Endothelial cell (in vitro differentiated cells): ENCODE measurements around the gene TBC1D5. TPM values are rescaled to one million over a fixed set of nuclear protein-coding genes. Genes with fewer than 3 reads are reported as not detected.
A peak's percentile ranks its signal among the peaks of the same experiment; 100 is the strongest.

Experiments
- DNase-seq: peaks from one replicate; pipeline ENCODE4 v3.0.0; 2021; ENCODE audit warnings: low spot score
- H3K27ac Mint-ChIP-seq: one replicate; pipeline ENCODE4 v1.8.0; 2021; ENCODE audit warnings: mixed read lengths, inconsistent platforms; ENCODE audit not compliant: unreplicated experiment
- H3K27me3 Mint-ChIP-seq: one replicate; pipeline ENCODE4 v1.8.0; 2021; ENCODE audit warnings: mild to moderate bottlenecking, moderate library complexity, mixed read lengths, inconsistent platforms; ENCODE audit not compliant: unreplicated experiment
- H3K36me3 Mint-ChIP-seq: one replicate; pipeline ENCODE4 v1.8.0; 2021; ENCODE audit warnings: mild to moderate bottlenecking, low read depth, mixed read lengths, inconsistent platforms; ENCODE audit not compliant: unreplicated experiment
- H3K4me1 Mint-ChIP-seq: one replicate; pipeline ENCODE4 v1.8.0; 2021; ENCODE audit warnings: mild to moderate bottlenecking, mixed read lengths, inconsistent platforms; ENCODE audit not compliant: unreplicated experiment
- H3K4me3 Mint-ChIP-seq: one replicate; pipeline ENCODE4 v1.8.0; 2021; ENCODE audit warnings: mild to moderate bottlenecking, mixed read lengths, inconsistent platforms; ENCODE audit not compliant: unreplicated experiment
- H3K9me3 Mint-ChIP-seq: one replicate; pipeline ENCODE4 v1.8.0; 2021; ENCODE audit warnings: mixed read lengths, inconsistent platforms; ENCODE audit not compliant: unreplicated experiment
- CTCF ChIP-seq: fragments of 200-600 bp; sonication (generic); IDR thresholded peaks from one replicate; pipeline ENCODE4 v1.5.0; 2021; ENCODE audit warnings: antibody characterized with exemption; ENCODE audit not compliant: unreplicated experiment
- total RNA-seq: library from RNA; stranded (reverse); fragmentation: NEBNext Ultra II Directional; extraction: Animal tissue kit (Norgen Biotek cat#: 25700); gene quantifications from one replicate; pipeline ENCODE4 v1.2.1, GENCODE V29; 2021; ENCODE audit not compliant: unreplicated experiment

The TBC1D5 gene
- total RNA-seq, 1 donor from 2014 or later, result 48.2 TPM

DNA sequence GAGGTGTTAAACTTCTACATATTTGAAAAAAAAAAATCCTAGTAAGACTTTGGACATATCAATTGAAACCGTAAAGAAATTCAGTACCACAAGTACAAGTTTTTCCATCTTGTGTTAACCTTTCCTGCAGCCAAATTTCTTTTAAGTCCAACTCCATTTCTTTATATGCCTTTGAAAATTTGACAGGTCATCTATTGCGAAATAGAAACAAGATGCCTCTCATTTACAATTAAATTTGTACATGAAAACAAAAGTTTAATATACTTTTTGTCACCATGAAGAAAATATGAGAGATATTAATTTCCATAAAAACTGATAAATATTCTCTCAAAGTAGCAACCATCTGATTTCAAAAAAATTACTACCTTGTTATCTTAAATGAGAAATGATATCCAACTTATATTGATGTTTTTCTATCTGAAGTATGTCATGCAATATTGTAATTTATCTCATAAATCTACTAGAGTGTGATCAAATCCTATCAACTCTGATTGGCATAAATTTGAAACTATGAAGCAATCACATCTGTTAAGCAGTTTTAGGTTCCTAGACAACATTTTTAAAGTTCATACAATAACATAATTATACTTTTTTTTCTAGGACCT lies 68.2 kb downstream of the TBC1D5 start:
- TF ChIP-seq CTCF, result no peak
- H3K4me1 Mint-ChIP-seq, result peaks cover 13% of the 10 kb centered on the region
- no peak for DNase-seq
- H3K27me3 Mint-ChIP-seq, result no peaks in the 10 kb centered on the region
- H3K36me3 Mint-ChIP-seq, result no peaks in the 10 kb centered on the region
- no peak overlapping the region for H3K4me3 Mint-ChIP-seq
- H3K27ac Mint-ChIP-seq, result no peak overlapping the region
- no peaks in the 10 kb centered on the region for H3K9me3 Mint-ChIP-seq

- Mint-ChIP-seq H3K27ac (no peak overlapping the region), H3K36me3 (no peaks in the 10 kb centered on the region), H3K4me3 (no peak overlapping the region), H3K4me1 (peaks cover 13% of the 10 kb centered on the region), H3K27me3 (no peaks in the 10 kb centered on the region), H3K9me3 (no peaks in the 10 kb centered on the region)
- TF ChIP-seq CTCF, result no peak
- no peak for DNase-seq
Observed at GRCh38 chr3:17672506-17672905, 69.9 kb downstream of the TBC1D5 start.

DNA sequence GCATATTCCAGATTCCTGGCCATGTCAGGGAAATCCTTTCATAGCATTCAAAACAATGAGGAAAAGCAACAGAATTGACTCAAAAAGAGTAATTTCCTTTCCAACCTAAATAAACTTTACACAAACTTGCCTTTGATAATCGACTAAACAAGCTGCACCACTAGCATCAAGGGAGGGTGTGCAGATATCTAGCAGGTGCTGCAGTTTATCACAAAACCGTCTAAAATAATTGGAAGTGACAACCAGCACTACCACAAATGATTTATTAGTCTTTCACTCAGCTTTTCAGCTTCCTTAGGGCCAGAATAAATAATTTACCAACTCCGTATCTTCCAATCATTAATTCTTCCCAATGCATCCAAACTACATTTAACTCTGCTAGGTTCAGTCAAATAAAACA lies 71.7 kb downstream of the TBC1D5 start:
- H3K4me3 Mint-ChIP-seq, result no peak overlapping the region
- no peaks in the 10 kb centered on the region for H3K27me3 Mint-ChIP-seq
- peaks cover 13% of the 10 kb centered on the region for H3K4me1 Mint-ChIP-seq
- H3K27ac Mint-ChIP-seq, result peak overlapping the region; percentile 54
- no peaks in the 10 kb centered on the region for H3K36me3 Mint-ChIP-seq
- no peak for DNase-seq
- no peak for TF ChIP-seq CTCF
- no peaks in the 10 kb centered on the region for H3K9me3 Mint-ChIP-seq

DNA sequence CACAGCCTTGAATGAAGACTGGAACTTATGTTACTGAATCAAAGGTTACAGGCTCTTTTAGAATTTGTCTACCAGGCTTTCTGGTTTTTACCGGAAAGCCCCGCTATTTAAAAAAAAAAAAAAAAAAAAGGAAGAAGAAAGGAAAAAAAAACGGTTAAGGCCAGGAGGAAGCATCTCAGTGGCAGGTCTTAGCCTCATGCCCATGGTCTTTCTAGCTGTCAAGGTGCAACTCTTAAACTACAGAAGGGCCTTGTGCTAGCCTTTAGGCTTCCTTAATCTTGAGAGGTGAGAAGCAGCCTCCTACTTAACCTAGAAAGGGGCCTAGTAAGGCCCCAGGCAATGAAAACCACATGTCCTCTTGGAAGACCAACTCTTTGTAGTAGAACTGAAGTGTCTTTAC lies 77.5 kb downstream of the TBC1D5 start:
- Mint-ChIP-seq H3K9me3 (no peaks in the 10 kb centered on the region), H3K27ac (no peak overlapping the region), H3K4me3 (no peak overlapping the region), H3K27me3 (no peaks in the 10 kb centered on the region), H3K4me1 (no peaks in the 10 kb centered on the region), H3K36me3 (no peaks in the 10 kb centered on the region)
- no peak for TF ChIP-seq CTCF
- DNase-seq, result no peak

- no peak for TF ChIP-seq CTCF
- no peak overlapping the region for H3K4me3 Mint-ChIP-seq
- no peaks in the 10 kb centered on the region for H3K9me3 Mint-ChIP-seq
Observed at GRCh38 chr3:17656264-17656663, 86.2 kb downstream of the TBC1D5 start.

More at GRCh38 chr3:17656264-17656663, 86.2 kb downstream of the TBC1D5 start:
- H3K36me3 Mint-ChIP-seq, result no peaks in the 10 kb centered on the region
- H3K27me3 Mint-ChIP-seq, result no peaks in the 10 kb centered on the region
- H3K27ac Mint-ChIP-seq, result no peak overlapping the region
- DNase-seq, result no peak
- H3K4me1 Mint-ChIP-seq, result peaks cover 4% of the 10 kb centered on the region
